NOMO-1 treated with dmso at 0.1 percent for 144 hours (cell line): ENCODE results near the gene ABCA10.

Source experiments
- DNase-seq: peaks from one replicate; lab custom pipeline; 2025; ENCODE audit not compliant: unreplicated experiment; lab: John Stamatoyannopoulos, UW

Gene ABCA10

GRCh38 chr17:69164206-69164605 is 64.4 kb downstream of the ABCA10 start:
- no peak for DNase-seq

GRCh38 chr17:69159418-69159817 is 69.2 kb downstream of the ABCA10 start:
- DNase-seq = no peak

DNA sequence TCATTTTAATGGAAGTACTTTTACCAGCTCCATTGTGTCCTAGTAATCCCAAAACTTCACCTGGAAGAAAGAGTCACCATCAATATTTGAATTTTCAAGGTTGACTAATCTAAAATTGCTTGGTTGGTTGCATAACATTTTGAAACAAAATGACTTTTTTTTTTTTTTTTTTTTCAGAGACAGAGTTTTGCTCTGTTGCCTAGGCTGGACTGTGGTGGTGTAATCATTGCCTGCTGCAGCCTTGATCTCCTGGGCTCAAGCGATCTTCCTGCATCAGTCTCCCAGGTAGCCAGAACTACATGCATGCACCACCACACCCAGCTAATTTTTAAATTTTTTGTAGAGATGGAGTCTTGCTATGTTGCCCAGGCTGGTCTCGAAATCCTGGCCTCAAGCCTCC is 74.4 kb downstream of the ABCA10 start:
- DNase-seq = no peak

DNA sequence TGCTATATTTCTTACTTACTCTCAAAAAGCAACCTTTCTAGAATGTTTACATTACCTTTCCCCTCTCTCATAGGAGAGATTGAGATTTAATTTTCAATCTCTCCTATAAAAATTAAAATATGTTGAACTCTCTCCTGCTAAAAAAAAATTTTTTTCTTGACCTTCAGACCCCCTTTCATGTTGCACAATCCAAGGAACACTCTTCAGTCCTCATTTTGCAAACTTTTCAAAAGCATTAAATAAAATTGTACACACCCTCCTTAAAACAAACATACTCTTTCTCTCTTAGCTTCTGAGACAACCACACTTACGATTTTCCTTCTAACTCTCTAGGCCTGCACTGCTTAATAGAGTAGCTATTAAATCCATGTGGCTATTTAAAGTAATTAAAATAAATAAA is 78.3 kb downstream of the ABCA10 start:
- DNase-seq = no peak

DNA sequence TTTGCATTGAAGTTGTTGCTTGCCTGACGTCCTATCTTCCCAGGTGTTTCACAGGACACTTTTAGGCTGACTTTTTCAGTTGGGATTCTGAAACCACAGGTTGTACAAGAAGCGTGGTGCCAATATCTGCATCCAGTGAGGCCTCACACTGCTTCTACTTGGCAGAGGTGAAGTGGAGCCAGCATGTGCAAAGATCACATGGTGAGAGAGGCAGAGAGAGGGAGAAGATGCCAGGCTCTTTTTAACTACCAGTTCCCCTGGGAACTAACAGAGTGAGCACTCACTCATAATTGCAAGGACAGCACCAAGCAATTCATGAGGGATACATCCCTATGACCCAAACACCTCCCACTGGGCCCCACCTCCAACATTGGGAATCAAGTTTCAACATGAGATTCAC is 81.2 kb downstream of the ABCA10 start:
- DNase-seq = no peak

DNA sequence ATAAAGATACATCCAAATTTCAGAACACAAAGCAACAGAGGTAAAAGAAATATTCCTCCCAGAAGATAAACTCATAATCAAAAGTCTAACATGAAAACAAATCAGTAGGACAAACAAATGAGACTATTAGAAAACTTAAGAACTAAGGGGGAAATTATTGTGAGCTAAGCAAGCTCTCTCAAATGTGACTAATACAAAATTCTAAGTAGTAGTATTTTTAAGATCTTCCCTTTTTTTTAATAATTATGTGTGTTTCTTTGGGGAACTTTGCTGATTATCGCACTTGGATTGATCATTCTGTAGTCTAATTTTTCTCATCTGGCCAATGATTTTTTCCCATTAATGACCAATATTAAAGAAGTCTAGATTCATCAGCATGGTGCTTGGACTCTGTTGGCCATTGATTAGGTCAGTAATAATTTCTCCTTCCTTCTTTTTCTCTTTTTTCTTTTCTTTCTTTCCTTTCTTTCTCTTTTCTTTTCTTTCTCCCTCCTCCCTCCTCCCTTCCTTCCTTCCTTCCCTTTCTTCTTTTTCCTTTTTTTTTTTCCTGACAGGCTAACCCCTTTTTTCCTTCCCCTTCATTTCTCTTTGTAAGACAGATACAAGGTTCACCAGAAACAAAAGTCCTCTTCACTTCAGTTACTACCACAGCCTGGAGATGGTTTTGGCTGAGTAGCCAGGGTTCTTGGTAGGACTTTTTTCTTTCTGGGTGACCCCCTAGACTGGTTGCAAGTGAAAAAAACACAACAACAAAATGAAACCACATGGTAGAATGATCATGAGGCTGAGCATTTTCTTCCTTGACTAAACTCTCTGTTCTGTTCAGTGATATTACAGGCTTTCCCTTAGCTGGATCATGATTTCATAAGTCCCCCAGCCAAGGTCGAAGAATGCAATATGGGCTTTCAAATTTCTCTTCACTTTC is 84.0 kb downstream of the ABCA10 start:
- no peak for DNase-seq

DNA sequence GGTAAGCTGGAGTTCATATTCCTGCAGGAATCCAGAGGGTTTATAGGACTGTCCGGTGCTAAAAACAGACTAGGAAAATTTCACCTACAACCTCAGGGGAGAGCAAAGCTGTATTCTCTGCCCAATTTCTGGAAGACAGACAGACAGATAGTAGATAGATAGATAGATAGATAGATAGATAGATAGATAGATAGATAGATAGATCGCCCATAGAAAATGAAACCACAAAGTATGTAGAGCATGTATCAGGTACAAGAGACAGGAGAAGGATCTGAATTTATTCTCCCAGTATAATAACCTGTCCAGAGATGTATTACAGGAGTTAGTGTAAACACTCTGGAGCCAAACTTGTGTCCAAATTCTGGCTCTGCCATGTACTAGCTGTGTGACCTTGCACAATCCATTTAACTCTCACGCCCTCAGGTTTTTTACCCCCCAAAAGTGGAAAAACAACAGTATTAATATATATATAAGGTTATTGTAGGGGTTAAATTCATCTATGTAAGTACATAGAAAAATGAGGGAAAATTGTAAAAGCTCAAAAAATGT is 84.9 kb downstream of the ABCA10 start:
- no peak for DNase-seq

DNA sequence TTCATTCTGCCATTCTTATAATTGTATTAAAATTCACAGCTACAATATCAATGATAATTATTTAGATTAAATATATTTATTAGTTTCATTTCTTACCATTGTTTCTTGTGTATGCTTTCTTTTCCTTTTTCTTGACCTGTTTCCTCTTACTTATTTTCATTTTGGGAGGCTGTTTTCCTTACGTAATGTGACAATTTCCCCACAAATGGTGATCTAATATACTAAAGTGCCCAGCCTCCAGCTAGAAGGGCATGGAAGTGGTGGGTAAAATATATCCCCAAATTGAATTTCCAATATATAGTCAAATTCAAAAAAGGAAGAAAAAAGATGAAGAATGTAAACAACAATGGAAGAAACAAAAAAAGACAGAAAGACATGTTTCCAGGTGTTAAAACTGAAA is 85.5 kb downstream of the ABCA10 start:
- no peak for DNase-seq

DNA sequence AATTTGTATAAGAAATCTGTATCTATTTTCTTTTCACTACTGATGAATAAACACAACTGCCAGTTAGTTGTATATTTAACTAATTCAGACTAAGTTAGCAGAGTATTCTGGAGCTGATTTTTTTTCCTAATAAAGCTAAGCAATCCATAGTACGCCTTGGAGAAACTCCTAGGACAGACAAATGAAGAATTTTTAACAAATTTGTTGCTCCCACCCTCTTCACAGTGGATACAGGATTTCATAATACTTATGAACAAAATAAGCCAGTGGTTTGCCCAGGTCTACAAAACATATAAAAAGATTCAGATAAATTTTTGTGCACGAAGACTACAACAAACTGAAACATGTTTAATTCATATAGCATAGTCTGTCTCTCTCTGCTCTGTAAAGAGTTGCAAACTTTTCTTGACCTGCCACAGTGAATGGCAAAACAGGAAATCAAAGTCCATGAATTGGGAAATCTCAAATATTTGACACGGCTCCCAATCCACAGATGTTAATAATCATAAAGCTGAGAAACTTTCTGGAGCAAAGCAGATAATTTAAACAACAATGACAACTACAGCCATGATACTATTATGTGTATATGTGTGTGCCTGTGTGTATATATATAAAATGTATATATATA is 86.3 kb downstream of the ABCA10 start:
- no peak for DNase-seq

DNA sequence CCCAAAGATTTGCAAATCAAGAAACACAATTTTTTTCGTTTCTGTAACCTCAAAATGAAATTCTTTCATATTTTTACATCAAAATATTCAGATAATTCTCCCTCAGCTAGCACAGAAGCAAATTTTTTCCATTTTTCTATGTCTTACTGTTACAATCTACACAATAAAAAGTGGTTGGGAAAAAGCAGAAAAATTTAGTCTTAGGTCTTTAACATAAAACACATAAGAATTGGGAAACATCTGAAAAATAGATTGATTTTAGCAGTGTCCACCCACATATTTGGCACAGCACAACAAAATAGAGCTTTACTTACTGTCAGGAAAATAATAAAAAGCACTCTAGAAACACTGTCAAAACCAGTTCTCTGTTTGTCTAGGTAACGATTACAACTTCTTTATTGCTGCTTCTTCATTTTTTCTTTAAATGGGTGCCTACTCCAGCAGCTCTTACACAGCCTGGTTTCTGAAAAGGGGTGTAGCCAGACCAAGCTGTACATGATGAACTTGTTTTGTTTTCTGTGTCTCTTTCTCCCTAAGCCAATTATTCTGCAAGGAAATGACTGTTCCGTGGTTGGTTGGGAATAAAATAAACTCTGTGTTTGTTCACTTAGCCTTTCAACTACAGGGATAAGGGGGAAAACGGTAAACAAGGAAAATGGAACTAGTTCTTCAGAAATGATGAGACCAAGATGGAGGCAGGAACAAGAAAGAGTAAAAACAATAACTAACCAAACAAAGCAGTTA is 87.0 kb downstream of the ABCA10 start, which contains the start of gene ABCA6:
TSS of gene ABCA6 (minus strand) at position 465 of the 744 bp plus-strand sequence. CDS start 1,192 bp downstream, outside the sequence.
- DNase-seq = no peak

DNA sequence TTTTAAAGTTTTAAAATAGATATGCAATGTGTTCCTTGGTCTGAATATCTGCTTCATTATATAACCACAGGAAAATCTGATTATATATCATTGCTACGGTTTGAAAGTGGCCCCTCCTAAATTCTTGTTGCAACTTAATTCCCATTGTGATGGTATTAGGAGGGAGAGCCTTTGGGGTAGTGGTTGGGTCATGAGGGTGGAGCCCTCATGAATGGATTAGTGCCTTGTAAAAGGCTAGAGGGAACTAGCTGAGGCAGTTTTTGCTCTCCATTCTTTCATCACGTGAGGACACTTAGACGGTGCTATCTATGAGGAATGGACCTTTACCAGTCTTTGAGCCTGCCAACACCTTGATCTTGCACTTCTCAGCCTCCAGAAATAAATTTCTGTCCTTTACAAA is 94.5 kb downstream of the ABCA10 start:
- DNase-seq = no peak

- DNase-seq = no peak
These were observed 97.9 kb downstream of the ABCA10 start for GRCh38 chr17:69130627-69131296.

DNA sequence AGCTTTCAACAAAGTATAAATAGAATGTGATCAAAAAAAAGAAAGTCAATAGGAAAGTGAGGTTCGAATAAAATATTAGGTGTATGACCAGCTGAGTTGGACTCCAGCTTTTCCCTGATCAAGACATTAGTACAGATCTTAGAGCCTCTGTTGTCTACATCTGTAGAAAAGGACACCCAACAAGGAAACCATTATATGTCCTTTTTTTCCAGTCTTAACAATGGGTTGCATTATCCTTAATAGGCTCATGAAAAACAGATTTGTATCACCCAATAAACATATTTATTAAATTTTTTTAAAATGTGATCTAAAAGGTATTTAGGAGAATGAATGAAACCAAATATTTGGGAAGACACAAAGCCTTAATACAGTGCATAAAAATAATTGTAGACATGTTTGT is 105.0 kb downstream of the ABCA10 start:
- DNase-seq = no peak

- no peak for DNase-seq
These were observed 106.6 kb downstream of the ABCA10 start for GRCh38 chr17:69122065-69122464.

DNA sequence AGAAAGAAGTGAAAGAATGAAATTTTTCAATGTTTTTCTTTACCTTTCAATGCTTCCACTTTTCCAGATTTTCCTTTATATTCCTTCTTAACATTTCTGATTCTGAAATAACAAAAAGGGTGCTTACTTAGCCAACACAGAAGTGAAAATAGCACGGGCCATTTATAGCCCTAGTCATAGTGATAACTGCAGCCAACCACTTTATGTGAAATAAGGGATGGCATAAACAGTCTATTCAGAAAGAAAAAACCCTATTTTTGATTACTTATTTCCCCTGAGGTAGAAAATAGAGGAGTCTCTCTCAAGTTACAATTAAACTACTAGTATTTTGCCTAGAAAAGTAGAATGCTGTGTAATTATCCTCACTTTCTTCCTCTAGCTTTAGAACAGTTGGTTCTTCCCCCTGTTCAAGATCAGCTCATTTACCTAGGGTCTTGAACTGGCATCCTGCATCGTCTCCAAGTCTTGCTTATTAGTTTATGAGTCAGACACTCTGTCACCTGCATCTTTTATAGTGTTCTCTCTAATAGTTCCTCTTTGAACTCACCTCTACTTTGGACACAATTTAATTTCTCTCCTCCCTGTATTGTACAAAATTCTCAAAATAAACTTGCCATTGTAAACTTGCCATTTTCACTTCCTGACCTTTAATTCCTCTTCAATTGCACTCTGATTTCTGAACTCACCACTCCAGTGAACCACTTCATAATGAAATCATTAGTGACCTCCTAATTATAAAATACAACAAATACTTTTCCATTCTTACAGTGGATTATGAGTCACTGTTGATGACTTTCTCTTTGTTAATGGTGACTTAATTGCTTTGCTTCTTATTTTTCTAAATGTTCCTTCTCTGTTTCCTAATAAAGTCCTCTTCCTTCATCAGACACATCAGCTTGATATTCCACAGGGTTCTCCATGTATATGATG is 110.5 kb downstream of the ABCA10 start:
- DNase-seq = no peak

GRCh38 chr17:69111794-69112193 is 116.8 kb downstream of the ABCA10 start:
- DNase-seq = no peak

DNA sequence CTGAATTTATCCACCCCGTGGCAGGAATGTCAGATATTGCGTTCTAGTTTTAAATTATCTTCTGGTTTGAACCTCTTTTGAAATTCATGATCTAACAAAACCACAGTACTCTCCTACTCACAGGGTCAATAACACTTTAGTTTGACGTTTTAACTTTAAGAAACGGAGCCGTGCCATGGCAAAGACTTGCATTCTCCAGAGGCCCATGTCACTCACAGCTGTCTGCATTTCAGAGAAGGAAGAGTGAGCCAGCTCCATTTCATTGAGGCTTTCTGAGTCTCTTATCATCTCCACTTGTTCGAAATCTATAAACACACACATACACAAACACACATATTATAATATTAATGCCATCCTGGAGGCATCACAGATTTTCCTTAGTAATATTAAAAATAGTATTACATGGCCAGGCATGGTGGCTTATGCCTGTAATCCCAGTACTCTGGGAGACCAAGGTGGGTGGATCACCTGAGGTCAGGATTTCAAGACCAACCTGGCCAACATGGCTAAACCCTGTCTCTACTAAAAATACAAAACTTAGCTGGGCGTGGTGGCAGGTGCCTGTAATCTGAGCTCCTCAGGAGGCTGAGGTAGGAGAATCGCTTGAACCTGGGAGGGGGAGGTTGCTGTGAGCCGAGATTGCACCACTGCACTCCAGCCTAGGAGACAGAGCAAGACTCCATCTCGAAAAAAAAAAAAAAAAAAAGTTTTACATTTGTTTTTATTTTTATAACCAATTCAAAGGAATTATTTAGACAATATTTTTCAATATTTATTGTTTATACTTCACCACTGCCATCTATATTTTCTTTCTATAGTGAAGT is 122.5 kb downstream of the ABCA10 start:
- DNase-seq = no peak

- no peak for DNase-seq
These were observed 124.9 kb downstream of the ABCA10 start for GRCh38 chr17:69103557-69104233.
